B cell (primary cell): ENCODE results near the gene HK3. TPM values are rescaled to one million over a fixed set of nuclear protein-coding genes. Genes with fewer than 3 reads are reported as not detected.
A peak's percentile ranks its signal among the peaks of the same experiment; 100 is the strongest.

ENCODE experiments used
- ATAC-seq: fragments of 200-7000 bp; cut with Tn5 transposase; one replicate; pipeline ENCODE4 v1.10.0; 2021; ENCODE audit warnings: low read depth, mild to moderate bottlenecking, moderate number of reproducible peaks, moderate library complexity
- CTCF ChIA-PET: fragments of 350-600 bp; sonication (Branson Sonifier 250); formaldehyde crosslinking; loops from one replicate; lab custom pipeline; 2021; ENCODE audit warnings: antibody characterized with exemption, inconsistent platforms; lab: Charles Lee
- POLR2A ChIA-PET: fragments of 350-600 bp; sonication (Branson Sonifier 250); formaldehyde crosslinking; loops from one replicate; lab custom pipeline; 2021; ENCODE audit warnings: antibody characterized with exemption; lab: Charles Lee
- DNase-seq: peaks from one replicate; pipeline ENCODE4 v3.0.0; 2013
- H2AFZ ChIP-seq: 2 replicates; pipeline ENCODE4 v1.6.1; 2012; ENCODE audit warnings: mild to moderate bottlenecking, low read depth, low read length; ENCODE audit not compliant: insufficient read depth, poor library complexity, severe bottlenecking
- H3K27ac ChIP-seq, 2 donors: 1 replicate in 1 of 2; 2 replicates in 1 of 2; pipeline ENCODE4 v1.5.1; 2012 to 2013; ENCODE audit warnings: low read length in 2 of 2, mild to moderate bottlenecking in 2 of 2, moderate library complexity in 1 of 2
- H3K27me3 ChIP-seq, 4 experiments: fragments of 200-600 bp in 1 of 4; sonication (generic) in 1 of 4; replicated peaks in 1 of 4; 1 replicate in 2 of 4; 2 replicates in 2 of 4; pipeline versions ENCODE4 v1.6.1 to v1.7.0; 2013 to 2016; ENCODE audit warnings: low read length in 3 of 4, mild to moderate bottlenecking in 2 of 4, mixed read lengths in 1 of 4, moderate library complexity in 1 of 4; ENCODE audit not compliant: insufficient read depth in 4 of 4, control insufficient read depth in 3 of 4; ENCODE audit errors: control extremely low read depth in 1 of 4
- H3K36me3 ChIP-seq, 2 experiments: replicated peaks in 1 of 2; 1 replicate in 1 of 2; 2 replicates in 1 of 2; pipeline versions ENCODE4 v1.6.1 to v1.7.1; 2013; ENCODE audit warnings: low read length in 1 of 2; ENCODE audit not compliant: insufficient read depth in 2 of 2, control insufficient read depth in 1 of 2; ENCODE audit errors: control extremely low read depth in 1 of 2, extremely low read depth in 1 of 2
- H3K4me1 ChIP-seq, 2 donors: fragments of 200-600 bp in 1 of 2; sonication (generic) in 1 of 2; 1 replicate in 1 of 2; 2 replicates in 1 of 2; pipeline versions ENCODE4 v1.5.1 to v1.6.1; 2013 to 2017; ENCODE audit warnings: low read length in 2 of 2; ENCODE audit not compliant: control insufficient read depth in 2 of 2, insufficient read depth in 2 of 2
- H3K4me2 ChIP-seq: replicated peaks from 2 replicates; pipeline ENCODE3; 2012; ENCODE audit warnings: mild to moderate bottlenecking, low read depth, low read length; ENCODE audit not compliant: poor library complexity, severe bottlenecking
- H3K4me3 ChIP-seq, 5 experiments: fragments of 200-600 bp in 1 of 5; sonication (generic) in 1 of 5; 1 replicate in 3 of 5; 2 replicates in 2 of 5; pipeline versions ENCODE4 v1.5.1 to v1.7.0; 2011 to 2016; ENCODE audit warnings: low read length in 4 of 5, mild to moderate bottlenecking in 4 of 5, low read depth in 2 of 5, control low read depth in 1 of 5, moderate library complexity in 1 of 5; ENCODE audit not compliant: insufficient read depth in 1 of 5; ENCODE audit errors: control extremely low read depth in 1 of 5, extremely low read depth in 1 of 5
- H3K79me2 ChIP-seq: fragments of 200-600 bp; sonication (generic); one replicate; pipeline ENCODE4 v1.6.0; 2016; ENCODE audit warnings: low read length; ENCODE audit not compliant: control insufficient read depth, insufficient read depth
- H3K9ac ChIP-seq: fragments of 200-600 bp; sonication (generic); 2 replicates; pipeline ENCODE4 v1.6.1; 2017; ENCODE audit warnings: mild to moderate bottlenecking, low read length, moderate library complexity
- H3K9me3 ChIP-seq, 3 donors: one replicate each; pipeline versions ENCODE4 v1.6.1 to v1.7.1; 2013; ENCODE audit warnings: low read length in 2 of 3; ENCODE audit not compliant: control insufficient read depth in 2 of 3, insufficient read depth in 1 of 3; ENCODE audit errors: control extremely low read depth in 1 of 3
- H4K20me1 ChIP-seq: 2 replicates; pipeline ENCODE4 v1.6.0; 2012; ENCODE audit warnings: mild to moderate bottlenecking, low read length; ENCODE audit not compliant: insufficient read depth, control insufficient read depth, poor library complexity, severe bottlenecking
- H3K27ac Mint-ChIP-seq: one replicate; pipeline ENCODE4 v1.8.0; 2021; ENCODE audit warnings: mixed read lengths
- H3K27me3 Mint-ChIP-seq: one replicate; pipeline ENCODE4 v1.8.0; 2021; ENCODE audit warnings: mixed read lengths
- H3K4me1 Mint-ChIP-seq: one replicate; pipeline ENCODE4 v1.8.0; 2021; ENCODE audit warnings: mixed read lengths
- H3K4me3 Mint-ChIP-seq: one replicate; pipeline ENCODE4 v1.8.0; 2021; ENCODE audit warnings: mixed read lengths
- H3K9me3 Mint-ChIP-seq: one replicate; pipeline ENCODE4 v1.8.0; 2022; ENCODE audit warnings: mixed read lengths; ENCODE audit not compliant: insufficient read depth
- EZH2 ChIP-seq: IDR thresholded peaks from 2 replicates; pipeline ENCODE4 v1.6.1; 2012; ENCODE audit warnings: borderline replicate concordance, low read depth, mild to moderate bottlenecking, moderate library complexity, low read length; ENCODE audit not compliant: insufficient read depth, poor library complexity, severe bottlenecking
- WGBS: methylation state at CpG from one replicate; pipeline ENCODE4 v1.1.5; 2013; ENCODE audit warnings: missing lambda C conversion rate; ENCODE audit not compliant: insufficient coverage; 5-methylcytosine and 5-hydroxymethylcytosine counted together
- intact Hi-C: fragments of 100-400 bp; cut with micrococcal nuclease; formaldehyde crosslinking; loops from one replicate; pipeline ENCODE4 v1.10.0; 2022
- polyA plus RNA-seq: library from polyadenylated mRNA; depleted of rRNA; stranded (reverse); fragments of >200 nt; gene quantifications from 2 replicates; pipeline ENCODE4 v1.2.3, GENCODE V29; 2012
- total RNA-seq, 2 donors: library from RNA; stranded (reverse); fragments of 120-200 nt in 1 of 2; gene quantifications; 1 replicate in 1 of 2; 2 replicates in 1 of 2; pipeline versions ENCODE4 v1.2.3 to v1.2.4, GENCODE V29; 2013 to 2022
- TF ChIP-seq, protein P1 (sequence below): fragments of 200-600 bp; IDR thresholded peaks from one replicate; pipeline ENCODE4 v1.8.0; 2022; ENCODE audit warnings: antibody characterized with exemption, mild to moderate bottlenecking

Gene HK3
- total and polyA plus RNA-seq, 2 donors (not counting 1 experiment from before 2014, with no cell fraction given) = 0.30 to 5.0 TPM

DNA sequence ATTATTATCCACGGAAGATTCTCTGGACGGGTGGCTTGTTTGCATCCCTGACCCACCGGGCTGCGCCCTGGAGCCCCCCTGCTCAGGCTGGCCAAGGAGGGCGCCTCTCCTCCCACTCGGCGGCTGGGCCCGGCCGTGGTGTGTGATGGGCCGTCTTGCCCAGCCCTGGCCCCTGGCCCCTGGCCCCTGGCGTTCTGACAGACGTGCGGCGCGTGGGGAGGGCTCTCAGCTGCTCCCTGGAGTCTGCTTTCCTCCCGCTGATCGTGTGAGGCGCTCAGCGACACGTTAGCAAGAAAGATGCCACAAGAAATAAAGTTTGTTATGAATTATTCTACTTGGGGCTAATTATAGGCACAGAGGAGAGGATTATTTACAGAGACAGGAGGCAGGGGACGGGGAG is 55.5 kb downstream of the HK3 start:
- no peak overlapping the region for H3K4me3 ChIP-seq
- H4K20me1 ChIP-seq = no peaks in the 10 kb centered on the region
- no peaks in the 10 kb centered on the region for H3K36me3 ChIP-seq
- no peaks in the 10 kb centered on the region for H3K79me2 ChIP-seq
- peaks cover 0 to 29% (median 3%) of the 10 kb centered on the region in 4 experiments for H3K27me3 ChIP-seq
- Mint-ChIP-seq H3K27ac (no peak overlapping the region), H3K9me3 (no peaks in the 10 kb centered on the region), H3K4me3 (no peak overlapping the region), H3K27me3 (peaks cover 29% of the 10 kb centered on the region), H3K4me1 (no peaks in the 10 kb centered on the region)
- ATAC-seq = no peak
- no peaks in the 10 kb centered on the region for H3K9me3 ChIP-seq
- H3K4me1 ChIP-seq = no peaks in the 10 kb centered on the region
- TF ChIP-seq, protein P1, sequence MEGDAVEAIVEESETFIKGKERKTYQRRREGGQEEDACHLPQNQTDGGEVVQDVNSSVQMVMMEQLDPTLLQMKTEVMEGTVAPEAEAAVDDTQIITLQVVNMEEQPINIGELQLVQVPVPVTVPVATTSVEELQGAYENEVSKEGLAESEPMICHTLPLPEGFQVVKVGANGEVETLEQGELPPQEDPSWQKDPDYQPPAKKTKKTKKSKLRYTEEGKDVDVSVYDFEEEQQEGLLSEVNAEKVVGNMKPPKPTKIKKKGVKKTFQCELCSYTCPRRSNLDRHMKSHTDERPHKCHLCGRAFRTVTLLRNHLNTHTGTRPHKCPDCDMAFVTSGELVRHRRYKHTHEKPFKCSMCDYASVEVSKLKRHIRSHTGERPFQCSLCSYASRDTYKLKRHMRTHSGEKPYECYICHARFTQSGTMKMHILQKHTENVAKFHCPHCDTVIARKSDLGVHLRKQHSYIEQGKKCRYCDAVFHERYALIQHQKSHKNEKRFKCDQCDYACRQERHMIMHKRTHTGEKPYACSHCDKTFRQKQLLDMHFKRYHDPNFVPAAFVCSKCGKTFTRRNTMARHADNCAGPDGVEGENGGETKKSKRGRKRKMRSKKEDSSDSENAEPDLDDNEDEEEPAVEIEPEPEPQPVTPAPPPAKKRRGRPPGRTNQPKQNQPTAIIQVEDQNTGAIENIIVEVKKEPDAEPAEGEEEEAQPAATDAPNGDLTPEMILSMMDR = no peak
- no peak for TF ChIP-seq EZH2
- H3K27ac ChIP-seq = no peak overlapping the region
- no peak for DNase-seq
- WGBS = 71% methylated on average over 20 of the region's 21 CpGs
- H3K4me2 ChIP-seq = no peak overlapping the region
- H2AFZ ChIP-seq = no peak overlapping the region
- CTCF ChIA-PET = no interaction called here
- H3K9ac ChIP-seq = no peak overlapping the region
- POLR2A ChIA-PET = no interaction called here
- intact Hi-C loops = no loop called here

DNA sequence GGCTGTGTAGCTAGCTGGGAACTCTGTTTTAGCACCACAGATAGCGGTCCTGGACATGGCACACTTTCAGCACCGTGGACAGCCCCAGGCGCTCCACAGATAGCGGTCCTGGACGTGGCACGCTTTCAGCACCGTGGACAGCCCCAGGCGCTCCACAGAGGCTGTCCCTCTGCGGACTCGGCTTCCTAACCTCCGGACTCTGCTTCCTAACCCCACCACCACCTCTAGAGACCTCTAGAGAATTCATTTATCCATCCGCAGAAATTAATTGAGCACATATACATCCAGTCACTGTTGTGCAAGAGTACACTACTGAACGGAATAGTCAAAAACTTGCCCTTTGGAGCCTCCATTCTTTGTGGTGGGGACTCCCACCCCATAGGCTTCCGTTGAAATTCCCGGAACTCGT is 61.4 kb downstream of the HK3 start:
- 21% methylated on average over 12 of the region's 16 CpGs for WGBS
- POLR2A ChIA-PET = no interaction called here
- no peaks in the 10 kb centered on the region for H3K36me3 ChIP-seq
- no peaks in the 10 kb centered on the region for H3K9me3 Mint-ChIP-seq
- H3K27me3 Mint-ChIP-seq = peaks cover 30% of the 10 kb centered on the region
- no peak overlapping the region for H3K9ac ChIP-seq
- H3K79me2 ChIP-seq = no peaks in the 10 kb centered on the region
- H3K4me3 ChIP-seq = no peak overlapping the region
- peaks cover 0 to 19% (median 0%) of the 10 kb centered on the region in 3 donors for H3K9me3 ChIP-seq
- CTCF ChIA-PET = no interaction called here
- peak; percentile 58 for DNase-seq
- H3K27ac Mint-ChIP-seq = no peak overlapping the region
- H4K20me1 ChIP-seq = no peaks in the 10 kb centered on the region
- peak; percentile 63 for ATAC-seq
- H2AFZ ChIP-seq = no peak overlapping the region
- H3K4me2 ChIP-seq = no peak overlapping the region
- TF ChIP-seq EZH2 = no peak
- TF ChIP-seq, protein P1 = no peak
- H3K4me3 Mint-ChIP-seq = no peak overlapping the region
- H3K27ac ChIP-seq = no peak overlapping the region
- no peaks in the 10 kb centered on the region for H3K4me1 ChIP-seq
- peaks cover 0 to 21% (median 3%) of the 10 kb centered on the region in 4 experiments for H3K27me3 ChIP-seq
- intact Hi-C loops = no loop called here
- H3K4me1 Mint-ChIP-seq = no peaks in the 10 kb centered on the region
